Mesothelial cell of epicardium (in vitro differentiated cells): ENCODE results near the gene CWC22. TPM values are rescaled to one million over a fixed set of nuclear protein-coding genes. Genes with fewer than 3 reads are reported as not detected.

Experiments used
- DNase-seq, 2 experiments: peaks; one replicate each; pipeline ENCODE4 v3.0.0; 2021; ENCODE audit warnings: low spot score in 2 of 2; ENCODE audit not compliant: unreplicated experiment in 2 of 2
- H3K27ac Mint-ChIP-seq: 2 replicates; pipeline ENCODE4 v1.8.0; 2021; ENCODE audit warnings: mixed read lengths
- H3K27me3 Mint-ChIP-seq: 2 replicates; pipeline ENCODE4 v1.8.0; 2021; ENCODE audit warnings: low read depth, mixed read lengths
- H3K36me3 Mint-ChIP-seq: 2 replicates; pipeline ENCODE4 v1.8.0; 2021; ENCODE audit warnings: mixed read lengths
- H3K4me1 Mint-ChIP-seq: 2 replicates; pipeline ENCODE4 v1.8.0; 2021; ENCODE audit warnings: mixed read lengths
- H3K4me3 Mint-ChIP-seq: 2 replicates; pipeline ENCODE4 v1.8.0; 2021; ENCODE audit warnings: mild to moderate bottlenecking, moderate library complexity, mixed read lengths
- H3K9me3 Mint-ChIP-seq: 2 replicates; pipeline ENCODE4 v1.8.0; 2021; ENCODE audit warnings: mixed read lengths
- CTCF ChIP-seq: fragments of 200-600 bp; sonication (generic); IDR thresholded peaks from one replicate; pipeline ENCODE4 v1.5.0; 2021; ENCODE audit warnings: antibody characterized with exemption; ENCODE audit not compliant: unreplicated experiment
- total RNA-seq: library from RNA; stranded (reverse); gene quantifications from 3 replicates; pipeline ENCODE4 v1.2.1, GENCODE V29; 2021

CWC22 gene
- total RNA-seq, 1 donor from 2014 or later: 22.8 TPM

GRCh38 chr2:179954026-179954425, 53.1 kb downstream of the CWC22 start:
- Mint-ChIP-seq H3K27ac (no peak overlapping the region), H3K4me3 (no peak overlapping the region), H3K36me3 (peaks cover 28% of the 10 kb centered on the region), H3K27me3 (no peaks in the 10 kb centered on the region), H3K4me1 (no peaks in the 10 kb centered on the region), H3K9me3 (no peaks in the 10 kb centered on the region)
- DNase-seq: no peak
- no peak for TF ChIP-seq CTCF

- H3K27me3 Mint-ChIP-seq: no peaks in the 10 kb centered on the region
- DNase-seq: no peak
- no peak for TF ChIP-seq CTCF
- H3K4me3 Mint-ChIP-seq: no peak overlapping the region
- no peaks in the 10 kb centered on the region for H3K9me3 Mint-ChIP-seq
- H3K27ac Mint-ChIP-seq: no peak overlapping the region
- peaks cover 33% of the 10 kb centered on the region for H3K36me3 Mint-ChIP-seq
- H3K4me1 Mint-ChIP-seq: peaks cover 2% of the 10 kb centered on the region
Observed at GRCh38 chr2:179953359-179953758, 53.7 kb downstream of the CWC22 start.

GRCh38 chr2:179952658-179953057, 54.4 kb downstream of the CWC22 start:
- no peaks in the 10 kb centered on the region for H3K9me3 Mint-ChIP-seq
- no peaks in the 10 kb centered on the region for H3K27me3 Mint-ChIP-seq
- H3K4me3 Mint-ChIP-seq: no peak overlapping the region
- H3K36me3 Mint-ChIP-seq: peaks cover 37% of the 10 kb centered on the region
- peaks cover 3% of the 10 kb centered on the region for H3K4me1 Mint-ChIP-seq
- H3K27ac Mint-ChIP-seq: no peak overlapping the region
- DNase-seq: no peak
- TF ChIP-seq CTCF: no peak

- no peak overlapping the region for H3K4me3 Mint-ChIP-seq
- DNase-seq: no peak
- H3K9me3 Mint-ChIP-seq: no peaks in the 10 kb centered on the region
- no peaks in the 10 kb centered on the region for H3K27me3 Mint-ChIP-seq
- H3K27ac Mint-ChIP-seq: no peak overlapping the region
- no peak for TF ChIP-seq CTCF
- H3K36me3 Mint-ChIP-seq: peaks cover 34% of the 10 kb centered on the region
- peaks cover 3% of the 10 kb centered on the region for H3K4me1 Mint-ChIP-seq
Observed at GRCh38 chr2:179951680-179952079, 55.4 kb downstream of the CWC22 start.

GRCh38 chr2:179950391-179950790, 56.7 kb downstream of the CWC22 start:
- DNase-seq: no peak
- no peaks in the 10 kb centered on the region for H3K27me3 Mint-ChIP-seq
- H3K36me3 Mint-ChIP-seq: peaks cover 36% of the 10 kb centered on the region
- no peak overlapping the region for H3K27ac Mint-ChIP-seq
- no peak overlapping the region for H3K4me3 Mint-ChIP-seq
- H3K4me1 Mint-ChIP-seq: peaks cover 3% of the 10 kb centered on the region
- no peaks in the 10 kb centered on the region for H3K9me3 Mint-ChIP-seq
- no peak for TF ChIP-seq CTCF

- H3K9me3 Mint-ChIP-seq: no peaks in the 10 kb centered on the region
- H3K36me3 Mint-ChIP-seq: peaks cover 37% of the 10 kb centered on the region
- no peaks in the 10 kb centered on the region for H3K27me3 Mint-ChIP-seq
- no peak for TF ChIP-seq CTCF
- no peak overlapping the region for H3K27ac Mint-ChIP-seq
- DNase-seq: no peak
- peaks cover 3% of the 10 kb centered on the region for H3K4me1 Mint-ChIP-seq
- H3K4me3 Mint-ChIP-seq: no peak overlapping the region
Observed at GRCh38 chr2:179949438-179949837, 57.7 kb downstream of the CWC22 start.
